NCI-H524 (cell line): ENCODE data around the gene ZNF787.
"Not testable (repeated sequence)": the region's sequence is repeated elsewhere in the genome, so short reads cannot be mapped to it uniquely, and the experiment has no call there.

Source experiments
- DNase-seq, 2 experiments: peaks; one replicate each; lab custom pipeline; 2025; lab: John Stamatoyannopoulos, UW

ZNF787 gene

DNA sequence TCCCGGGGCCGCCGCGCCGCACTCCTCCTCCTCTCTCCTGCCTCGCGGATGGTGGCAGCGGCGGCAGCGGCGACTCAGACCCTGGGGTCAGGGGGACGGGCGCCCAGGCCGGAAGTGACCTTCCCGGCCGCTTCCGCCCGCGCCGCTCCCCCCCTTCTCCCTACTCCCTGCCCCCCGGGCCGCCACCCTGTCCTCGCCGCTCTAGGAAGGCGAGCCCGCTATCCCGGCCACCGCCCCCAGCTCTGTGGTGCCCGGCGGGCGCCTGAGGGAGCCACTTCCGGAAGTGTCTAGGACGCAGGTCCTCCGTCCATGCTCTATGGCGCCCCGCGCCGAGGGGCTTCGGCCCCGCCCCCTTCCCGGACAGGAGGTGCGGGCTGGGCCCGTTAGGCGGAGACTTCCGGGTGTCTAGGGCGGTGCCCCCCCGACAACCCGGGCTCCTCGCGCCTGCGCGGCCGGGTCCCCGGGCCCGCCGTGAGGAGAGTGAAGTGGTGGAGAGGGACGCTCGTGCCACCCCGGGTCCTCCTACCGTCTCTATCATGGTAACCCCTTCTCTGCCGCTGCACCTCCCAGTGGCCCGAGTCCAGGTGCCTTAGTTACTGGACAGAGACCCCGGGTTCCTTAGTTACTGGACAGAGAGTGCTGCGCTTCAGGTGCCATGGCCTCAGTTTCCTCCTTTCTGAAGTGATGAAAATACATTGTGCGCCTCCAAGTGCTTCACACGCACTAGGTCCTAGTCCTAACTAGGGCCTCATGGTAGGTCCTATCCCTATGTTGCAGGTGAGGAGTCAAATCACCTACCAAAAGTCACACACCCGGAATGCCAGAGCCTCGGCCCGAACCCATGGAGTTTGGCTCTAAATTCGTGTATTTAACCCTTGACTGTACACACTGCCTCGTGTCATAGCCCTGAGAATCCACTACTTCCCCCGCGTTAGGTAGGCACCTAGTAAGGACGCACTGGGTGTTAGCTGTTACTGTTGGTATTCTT, at the start of gene ZNF787:
Gene ZNF787 (minus strand): TSS at position 116 of the 988 bp plus-strand sequence. CDS start 18,078 bp downstream, outside the sequence.
- peak; percentile 98 to 99 for DNase-seq

DNA sequence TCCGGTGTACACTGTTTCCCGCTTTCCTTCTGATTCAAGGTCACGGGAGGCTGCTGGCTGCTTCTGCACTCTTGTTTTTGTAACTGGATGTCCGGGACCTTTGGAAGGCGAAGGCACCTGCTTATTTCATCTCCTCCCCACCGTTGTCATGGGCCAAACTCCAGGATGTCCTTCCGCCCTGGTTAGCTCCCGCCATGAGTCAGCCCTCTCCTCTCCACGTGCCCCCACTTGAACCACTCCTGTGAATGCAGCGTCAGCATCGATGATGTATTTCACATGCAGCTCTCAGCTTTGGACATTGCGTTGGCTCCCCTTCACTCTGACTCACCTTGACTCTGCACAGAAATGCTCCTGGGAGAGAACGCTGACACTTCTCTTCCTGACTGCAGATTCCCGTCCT, 49.2 kb upstream of the ZNF787 start:
- no peak for DNase-seq

DNA sequence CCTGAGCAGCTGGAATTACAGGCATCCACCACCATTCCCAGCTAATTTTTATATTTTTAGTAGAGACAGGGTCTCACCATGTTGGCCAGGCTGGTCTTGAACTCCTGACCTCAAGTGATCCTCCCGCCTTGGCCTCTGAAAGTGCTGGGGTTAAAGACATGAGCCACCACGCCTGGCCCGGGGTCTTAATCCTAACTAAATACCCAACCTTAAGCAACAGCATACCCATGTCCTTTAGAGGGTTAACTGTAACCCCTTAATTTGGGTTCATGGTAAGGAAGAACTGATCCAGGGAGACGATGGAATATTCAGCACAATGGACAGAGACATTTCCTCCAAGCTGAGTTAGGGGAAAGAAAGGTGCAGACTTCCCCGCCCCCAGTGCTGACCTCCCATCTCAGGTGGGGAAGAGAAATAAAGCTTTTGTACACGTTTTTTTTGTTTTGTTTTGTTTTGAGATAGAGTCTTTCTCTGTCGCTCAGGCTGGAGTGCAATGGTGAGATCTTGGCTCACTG, 46.0 kb upstream of the ZNF787 start:
- no peak for DNase-seq

DNA sequence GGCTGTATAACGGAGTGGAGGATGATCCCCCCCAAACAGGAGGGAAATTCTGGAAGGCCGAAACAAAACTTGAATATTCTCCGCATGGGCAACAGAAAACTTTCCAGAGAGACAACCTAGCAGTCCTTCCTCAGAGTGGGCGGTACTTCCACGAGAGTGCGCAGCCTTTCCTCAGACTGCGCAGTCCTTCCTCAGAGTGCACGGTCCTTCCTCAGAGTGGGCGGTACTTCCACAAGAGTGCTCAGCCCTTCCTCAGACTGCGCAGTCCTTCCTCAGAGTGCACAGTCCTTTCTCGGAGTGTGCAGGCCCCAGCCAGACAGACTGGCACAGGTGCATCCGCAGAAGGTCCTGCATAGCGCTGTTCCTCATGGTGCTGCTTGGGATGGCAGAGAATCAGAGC, 42.0 kb upstream of the ZNF787 start:
- DNase-seq, result no peak

DNA sequence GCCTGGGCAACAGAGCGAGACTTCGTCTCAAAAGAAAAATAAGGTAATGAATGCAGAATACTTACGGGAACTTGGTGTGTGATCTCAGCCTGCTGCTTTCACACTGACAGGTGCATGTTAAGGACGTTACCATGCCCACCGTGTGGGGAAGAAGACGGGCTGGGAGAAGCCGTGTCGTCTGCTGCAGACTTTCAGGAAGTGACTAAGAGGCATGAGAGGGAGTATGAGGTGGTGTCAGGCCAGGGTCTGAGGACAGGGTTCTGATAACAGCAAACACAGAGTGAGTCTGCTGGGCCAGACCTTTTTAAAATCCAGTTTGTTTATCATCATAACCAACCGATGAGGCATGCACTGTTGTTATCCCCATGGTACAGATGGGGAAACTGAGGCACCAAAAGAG, 41.2 kb upstream of the ZNF787 start:
- no peak for DNase-seq

DNA sequence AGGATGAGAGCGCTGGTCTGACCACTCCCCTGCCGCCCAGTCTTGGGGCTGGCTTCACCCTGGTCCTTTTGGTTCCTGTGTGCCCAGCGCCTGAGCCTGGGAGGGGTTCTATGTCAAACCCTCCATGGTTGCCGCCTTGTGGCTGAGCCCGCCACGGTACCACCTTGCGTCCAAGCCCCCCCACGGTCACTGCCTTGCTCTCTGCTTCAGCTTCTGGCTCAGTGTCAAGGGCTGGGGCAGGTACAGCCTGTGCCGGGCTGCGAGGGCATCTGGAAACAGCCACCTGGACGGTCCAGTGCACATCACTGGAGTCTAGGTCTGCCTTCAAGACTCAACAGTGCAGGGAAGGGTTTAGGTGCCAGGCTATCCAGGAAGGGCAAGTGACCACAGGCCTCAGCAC, 40.4 kb upstream of the ZNF787 start:
- no peak for DNase-seq

DNA sequence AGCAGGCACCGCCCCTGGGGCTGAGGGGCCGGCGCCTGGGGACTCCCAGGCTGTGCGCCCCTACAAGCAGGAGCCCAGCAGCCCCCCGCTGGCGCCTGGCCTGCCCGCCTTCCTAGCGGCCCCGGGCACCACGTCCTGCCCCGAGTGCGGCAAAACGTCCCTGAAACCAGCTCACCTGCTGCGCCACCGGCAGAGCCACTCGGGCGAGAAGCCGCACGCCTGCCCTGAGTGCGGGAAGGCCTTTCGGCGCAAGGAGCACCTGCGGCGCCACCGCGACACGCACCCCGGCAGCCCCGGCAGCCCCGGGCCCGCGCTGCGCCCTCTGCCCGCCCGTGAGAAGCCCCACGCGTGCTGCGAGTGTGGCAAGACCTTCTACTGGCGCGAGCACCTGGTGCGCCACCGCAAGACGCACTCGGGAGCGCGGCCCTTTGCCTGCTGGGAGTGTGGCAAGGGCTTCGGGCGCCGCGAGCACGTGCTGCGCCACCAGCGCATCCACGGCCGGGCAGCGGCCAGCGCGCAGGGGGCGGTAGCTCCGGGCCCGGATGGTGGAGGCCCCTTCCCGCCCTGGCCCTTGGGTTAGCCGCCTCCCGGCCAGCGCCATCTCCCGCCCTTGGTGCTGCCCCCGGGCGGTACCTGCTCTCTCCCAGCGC, 38.7 kb upstream of the ZNF787 start:
- no peak for DNase-seq

DNA sequence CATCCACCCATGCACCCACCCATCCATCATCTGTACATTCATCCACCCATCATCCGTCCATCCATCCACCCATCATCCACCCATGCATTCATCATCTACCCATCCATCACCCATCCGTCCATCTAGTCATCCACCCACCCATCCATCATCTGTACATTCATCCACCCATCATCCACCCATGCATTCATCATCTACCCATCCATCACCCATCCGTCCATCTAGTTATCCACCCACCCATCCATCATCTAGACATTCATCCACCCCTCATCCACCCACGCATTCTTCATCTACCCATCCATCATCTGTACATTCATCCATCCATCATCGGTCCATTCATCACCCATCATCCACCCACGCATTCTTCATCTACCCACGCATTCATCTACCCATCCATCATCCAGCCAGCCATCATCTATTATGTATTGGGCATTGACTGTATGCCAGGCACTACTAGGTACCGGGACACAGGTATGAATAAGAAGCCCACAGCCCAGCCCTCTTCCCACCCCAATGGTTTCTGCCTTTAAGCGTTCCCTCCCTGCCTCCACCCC, 38.0 kb upstream of the ZNF787 start:
- no peak for DNase-seq

DNA sequence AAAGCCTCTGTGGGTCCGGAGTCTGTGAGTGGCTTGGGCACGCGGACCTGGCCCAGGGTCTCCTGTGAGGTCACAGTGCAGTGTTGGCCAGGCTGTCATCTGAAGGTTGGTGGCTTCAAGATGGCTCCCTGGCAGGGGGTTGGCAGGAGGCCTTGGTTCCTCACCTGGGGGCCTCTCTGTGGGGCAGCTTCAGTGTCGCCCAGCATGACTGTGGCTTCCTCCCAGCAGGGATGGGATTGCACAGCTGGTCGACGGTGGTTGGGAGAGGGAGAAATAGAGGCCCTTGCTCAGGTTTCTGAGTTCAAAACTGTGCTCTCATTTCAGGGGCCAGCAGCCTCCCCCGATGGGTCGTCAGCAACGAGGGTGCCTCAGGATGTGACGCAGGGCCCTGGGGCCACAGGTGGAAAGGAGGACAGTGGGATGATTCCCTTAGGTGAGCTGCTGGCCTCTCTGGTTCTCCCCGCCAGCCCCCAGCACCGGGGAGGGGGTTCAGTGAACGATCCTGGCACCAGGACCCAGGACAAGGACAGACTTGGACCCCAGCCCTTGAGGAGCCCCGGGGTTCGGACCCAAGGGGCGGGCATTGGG, 37.2 kb upstream of the ZNF787 start:
- no peak for DNase-seq

DNA sequence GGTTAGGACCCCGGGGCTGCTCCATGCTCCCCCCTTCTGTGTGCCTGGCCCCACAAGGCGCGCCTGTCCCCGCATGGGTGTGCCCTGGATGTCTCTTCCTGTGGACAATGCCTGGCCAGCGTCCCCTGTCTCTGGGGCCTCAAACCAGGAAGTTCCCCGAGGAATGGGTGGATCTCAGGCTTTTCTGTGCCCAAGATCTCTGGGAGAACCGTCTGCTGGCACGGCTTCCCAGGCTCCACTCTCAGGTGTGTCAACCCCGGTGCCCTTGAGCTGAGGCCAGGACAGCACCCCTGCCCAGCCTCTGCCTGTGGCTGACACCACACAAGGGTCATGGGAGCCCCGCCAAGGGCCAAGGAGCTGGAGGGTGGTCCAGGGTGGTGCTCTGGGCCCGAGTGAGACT, 35.7 kb upstream of the ZNF787 start:
- DNase-seq, result no peak

DNA sequence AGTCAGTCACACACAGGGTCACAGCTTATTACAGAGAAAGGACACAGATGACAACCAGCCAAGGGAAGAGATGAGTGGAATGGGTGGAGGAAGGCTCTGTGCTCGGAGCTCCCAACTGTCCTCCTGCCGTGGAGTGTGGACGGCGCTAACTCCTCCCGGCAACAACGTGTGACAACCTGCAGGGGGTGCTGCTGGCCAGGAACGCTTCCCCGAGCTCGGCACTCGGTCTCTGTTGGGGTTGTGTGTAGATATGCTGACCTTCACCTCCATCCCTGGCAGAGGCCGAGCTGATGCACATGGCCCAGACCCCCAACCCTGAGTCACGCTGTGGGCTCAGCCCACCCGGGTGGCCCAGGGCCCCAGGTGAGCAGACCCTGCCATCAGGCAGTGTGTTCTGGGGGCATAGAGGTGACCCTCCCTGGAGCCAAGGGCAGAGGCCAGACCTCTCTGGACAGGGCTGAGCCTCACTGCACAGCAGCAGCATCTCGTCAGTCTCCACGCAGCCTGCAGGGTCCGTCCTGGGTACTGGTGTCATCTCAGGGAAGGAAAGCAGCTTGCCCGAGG, 34.1 kb upstream of the ZNF787 start:
- DNase-seq, result no peak

DNA sequence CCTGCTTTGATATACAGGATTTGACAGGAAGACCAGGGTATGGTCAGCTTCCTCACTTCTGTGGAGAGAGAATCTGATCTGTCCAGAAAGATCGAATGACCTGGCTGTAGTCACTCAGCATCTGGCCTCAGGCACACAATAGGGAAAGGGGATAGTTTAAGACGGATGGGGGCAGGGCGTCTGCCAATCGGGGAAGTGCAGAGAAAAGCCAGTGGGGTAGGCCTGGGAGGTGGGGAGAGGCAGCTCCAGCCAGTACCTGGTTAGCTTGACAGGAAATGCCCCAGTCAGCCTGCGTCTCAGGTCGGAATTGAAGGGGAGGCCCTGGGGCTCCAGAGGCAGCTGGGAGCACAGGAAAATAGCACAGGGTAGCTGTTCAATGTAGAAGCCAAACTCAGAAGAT, 32.4 kb upstream of the ZNF787 start:
- DNase-seq, result no peak

DNA sequence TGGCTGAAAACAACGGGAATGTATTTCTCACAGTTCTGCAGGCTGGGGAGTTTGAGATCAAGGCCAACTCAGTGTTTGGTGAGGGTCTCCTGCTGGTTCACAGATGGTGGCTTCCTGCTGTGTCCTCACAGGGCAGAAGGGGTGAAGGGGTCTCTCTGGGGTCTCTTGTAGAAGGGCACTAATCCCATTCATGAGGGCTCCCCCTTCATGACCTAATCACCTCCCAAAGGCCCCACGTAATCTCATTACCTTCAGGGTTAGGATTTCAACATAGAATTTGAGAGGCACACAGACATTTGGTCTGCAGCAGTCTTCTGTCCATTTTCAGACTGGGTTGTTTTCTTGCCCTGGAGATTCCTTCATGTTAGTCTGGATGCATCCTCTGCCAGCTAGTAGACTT, 31.5 kb upstream of the ZNF787 start:
- DNase-seq, result no peak

DNA sequence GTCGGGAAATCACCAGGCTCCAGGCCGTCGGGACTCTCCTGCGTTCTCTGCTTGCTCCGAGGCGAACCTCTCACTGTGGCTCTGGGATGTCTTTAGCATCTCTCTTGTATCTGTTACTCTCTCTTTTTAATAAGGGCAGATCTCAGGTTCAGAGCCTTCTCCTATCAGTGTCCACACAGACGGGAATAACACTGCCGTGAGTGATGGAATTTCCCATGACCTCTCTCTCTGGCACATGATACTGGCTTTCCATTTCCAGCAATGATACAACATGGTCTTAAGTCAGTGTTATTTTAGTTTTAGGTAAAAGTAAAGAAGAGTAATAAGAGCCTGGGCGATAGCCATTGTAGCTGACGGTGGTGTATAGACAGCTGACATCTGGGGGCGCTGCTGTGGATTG, 29.3 kb upstream of the ZNF787 start:
- DNase-seq, result no peak

DNA sequence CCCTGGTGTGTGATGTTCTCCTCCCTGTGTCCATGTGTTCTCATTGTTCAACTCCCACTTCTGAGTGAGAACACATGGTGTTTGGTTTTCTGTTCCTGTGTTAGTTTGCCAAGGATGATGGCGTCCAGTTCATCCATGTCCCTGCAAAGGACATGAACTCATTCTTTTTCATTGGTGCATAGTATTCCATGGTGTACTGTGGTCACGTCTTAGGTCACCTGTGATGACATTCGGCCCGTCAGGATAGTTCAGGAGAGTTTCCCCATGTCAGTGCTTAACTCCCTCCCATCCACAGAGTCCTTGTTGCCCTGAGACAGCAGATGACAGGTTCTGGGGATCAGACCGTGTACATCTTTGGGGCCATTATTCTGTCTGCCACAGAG, 28.6 kb upstream of the ZNF787 start:
- no peak for DNase-seq

DNA sequence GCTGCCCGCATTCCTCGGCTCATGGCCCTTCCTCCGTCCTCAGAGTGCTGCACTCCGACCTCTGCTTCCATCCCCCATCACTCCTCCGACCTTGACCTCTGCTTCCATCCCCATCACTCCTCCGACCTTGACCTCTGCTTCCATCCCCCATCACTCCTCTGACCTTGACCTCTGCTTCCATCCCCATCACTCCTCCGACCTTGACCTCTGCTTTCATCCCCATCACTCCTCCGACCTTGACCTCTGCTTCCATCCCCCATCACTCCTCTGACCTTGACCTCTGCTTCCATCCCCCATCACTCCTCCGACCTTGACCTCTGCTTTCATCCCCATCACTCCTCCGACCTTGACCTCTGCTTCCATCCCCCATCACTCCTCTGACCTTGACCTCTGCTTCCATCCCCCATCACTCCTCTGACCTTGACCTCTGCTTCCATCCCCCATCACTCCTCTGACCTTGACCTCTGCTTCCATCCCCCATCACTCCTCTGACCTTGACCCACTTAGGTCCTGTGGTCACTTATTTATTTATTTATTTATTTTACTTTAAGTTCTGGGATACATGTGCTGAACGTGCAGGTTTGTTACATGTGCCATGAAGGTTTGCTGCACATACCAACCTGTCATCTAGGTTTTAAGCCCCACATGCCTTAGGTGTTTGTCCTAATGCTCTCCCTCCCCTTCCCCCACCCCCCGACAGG, 28.0 kb upstream of the ZNF787 start:
- not testable (repeated sequence) for DNase-seq

DNA sequence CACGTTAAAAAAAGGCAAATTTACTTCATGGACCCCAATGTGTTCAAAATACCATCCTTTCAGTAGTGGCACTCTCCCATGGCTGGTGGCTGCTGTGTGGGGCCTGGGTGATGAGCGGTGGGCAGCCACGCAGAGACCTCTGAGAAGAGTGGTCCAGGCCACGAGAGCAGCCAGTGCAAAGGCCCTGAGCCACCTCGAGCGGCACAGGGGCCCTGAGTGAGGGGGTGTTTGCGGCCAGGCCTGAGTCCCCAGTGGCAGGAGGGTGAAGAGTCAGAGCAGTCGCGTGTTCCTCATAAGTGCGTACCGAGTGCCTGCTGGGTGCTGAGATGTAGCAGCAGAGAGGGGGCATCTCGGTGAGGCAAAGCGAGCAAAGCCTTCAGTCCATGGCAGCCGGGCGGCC, 27.0 kb upstream of the ZNF787 start:
- DNase-seq, result no peak

DNA sequence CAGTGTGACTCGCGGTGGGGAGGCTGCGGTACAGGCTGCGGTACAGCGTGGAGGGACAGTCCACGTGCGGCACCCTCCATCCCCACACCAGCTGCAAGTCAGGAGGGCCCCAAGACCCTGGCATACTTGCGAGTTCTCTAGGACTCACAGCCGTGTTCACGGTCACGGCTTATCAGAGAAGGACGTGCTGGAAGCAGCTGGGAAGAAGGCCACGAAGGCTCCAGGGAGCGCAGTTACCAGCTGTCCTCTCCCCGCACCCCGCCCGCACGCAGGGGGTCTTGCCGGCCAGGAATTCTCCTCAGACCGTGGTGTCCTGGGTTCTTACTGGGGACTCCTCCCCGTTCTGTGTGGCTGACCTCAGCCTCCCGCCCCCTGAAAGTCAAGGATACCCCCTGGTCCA, 26.2 kb upstream of the ZNF787 start:
- DNase-seq, result no peak

DNA sequence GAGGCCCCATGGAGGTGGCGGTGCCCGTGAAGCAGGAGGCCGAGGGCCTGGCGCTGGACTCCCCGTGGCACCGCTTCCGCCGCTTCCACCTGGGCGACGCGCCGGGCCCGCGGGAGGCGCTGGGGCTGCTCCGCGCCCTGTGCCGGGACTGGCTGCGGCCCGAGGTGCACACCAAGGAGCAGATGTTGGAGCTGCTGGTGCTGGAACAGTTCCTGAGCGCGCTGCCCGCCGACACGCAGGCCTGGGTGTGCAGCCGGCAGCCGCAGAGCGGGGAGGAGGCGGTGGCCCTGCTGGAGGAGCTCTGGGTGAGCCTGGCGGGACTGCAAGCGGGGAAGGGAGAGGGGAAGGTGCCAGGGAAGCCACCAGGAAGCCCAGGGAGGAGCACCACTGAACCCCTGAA, 25.8 kb upstream of the ZNF787 start:
- DNase-seq, result no peak

DNA sequence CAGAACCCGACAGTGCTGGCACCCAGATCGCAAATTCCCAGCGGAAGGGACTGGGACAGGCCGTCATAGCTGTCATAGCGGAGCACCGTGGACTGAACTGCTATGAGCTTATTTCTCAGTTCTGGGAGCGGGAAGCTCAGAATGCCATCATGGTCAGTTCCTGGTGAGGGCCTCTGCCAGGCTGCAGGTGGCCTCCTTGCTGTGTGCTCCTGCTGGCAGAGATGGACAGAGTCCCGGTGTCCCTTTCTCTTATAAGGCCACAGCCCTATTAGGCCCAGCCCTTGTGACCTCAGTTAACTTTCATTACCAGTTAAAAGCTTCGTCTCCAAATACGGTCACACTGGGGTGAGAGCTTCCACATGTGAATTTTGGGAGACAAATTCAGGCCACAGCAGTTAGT, 24.6 kb upstream of the ZNF787 start:
- DNase-seq, result no peak

DNA sequence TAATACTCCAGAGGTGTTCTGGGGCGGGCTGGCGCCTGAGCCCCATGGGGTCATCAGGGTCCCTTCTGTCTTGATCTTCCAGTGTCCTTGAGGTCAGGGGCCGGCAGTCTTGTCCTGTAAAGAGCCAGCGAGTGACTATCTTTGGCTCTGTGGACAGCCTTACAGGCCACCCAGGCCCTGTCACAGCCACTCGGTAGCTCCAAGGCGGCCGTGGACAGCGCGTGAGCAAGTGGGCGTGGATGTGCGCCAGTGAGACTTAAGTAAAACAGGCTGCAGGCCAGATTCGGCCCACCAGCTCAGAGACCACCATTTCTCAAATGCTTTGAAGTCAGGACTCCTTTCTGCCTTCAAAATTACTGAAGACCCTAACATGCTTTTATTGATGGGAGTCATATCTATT, 23.7 kb upstream of the ZNF787 start:
- DNase-seq, result no peak

DNA sequence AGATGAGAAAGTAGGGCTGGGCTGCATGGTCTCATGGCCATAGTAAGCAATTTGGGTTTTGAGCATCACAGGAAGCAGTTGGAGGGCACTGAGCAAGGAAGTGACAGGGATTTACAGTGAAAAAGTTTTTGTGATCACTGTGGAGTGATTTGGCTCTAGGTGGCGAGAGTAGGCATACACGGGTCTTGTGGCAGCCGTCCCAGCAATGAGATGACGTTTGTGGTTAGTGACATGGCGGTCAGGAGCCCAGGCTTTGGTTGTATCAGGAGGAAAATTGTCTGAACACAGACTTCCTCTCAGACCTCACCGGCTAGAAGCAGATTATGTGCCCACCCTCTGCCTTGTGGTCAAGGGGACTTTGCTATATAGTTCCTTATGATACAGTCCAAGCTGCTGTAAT, 23.3 kb upstream of the ZNF787 start:
- no peak for DNase-seq
